GM19468 (cell line): ENCODE data around the gene BCL2.

Experiments used
- ATAC-seq: cut with Tn5 transposase; IDR thresholded peaks from one replicate; pipeline ENCODE4 v1.9.1; 2021; ENCODE audit warnings: mild to moderate bottlenecking, moderate library complexity, moderate number of reproducible peaks; ENCODE audit not compliant: unreplicated experiment; ENCODE audit errors: extremely low read depth

The BCL2 gene

GRCh38 chr18:63074981-63075404 lies 244.6 kb downstream of the BCL2 start:
- no peak for ATAC-seq

GRCh38 chr18:63073481-63073880 lies 246.1 kb downstream of the BCL2 start:
- no peak for ATAC-seq
